SU-DHL-6 (cell line): ENCODE data around the gene BCL6.

Source experiments
- H2AFZ ChIP-seq: fragments of 200-600 bp; sonication (generic); 2 replicates; pipeline ENCODE4 v1.6.1; 2014; ENCODE audit warnings: low read depth, mild to moderate bottlenecking, moderate library complexity, mixed read lengths, antibody characterized with exemption, low read length; ENCODE audit not compliant: severe bottlenecking
- H3F3A ChIP-seq: fragments of 200-600 bp; shearing (Covaris generic); 2 replicates; pipeline ENCODE4 v1.6.0; 2016; ENCODE audit warnings: antibody characterized with exemption, mild to moderate bottlenecking; ENCODE audit not compliant: insufficient read depth
- H3K27ac ChIP-seq: fragments of 200-600 bp; sonication (generic); 2 replicates; pipeline ENCODE4 v1.5.1; 2016; ENCODE audit warnings: low read depth, mild to moderate bottlenecking, low read length, moderate library complexity, mixed read lengths
- H3K27me3 ChIP-seq: fragments of 200-600 bp; sonication (generic), shearing (Covaris generic); 2 replicates; pipeline ENCODE4 v1.6.0; 2014; ENCODE audit warnings: mild to moderate bottlenecking, low read length
- H3K36me3 ChIP-seq: fragments of 200-600 bp; sonication (generic); 2 replicates; pipeline ENCODE4 v1.6.1; 2014; ENCODE audit warnings: mild to moderate bottlenecking, low read length, mixed read lengths
- H3K4me2 ChIP-seq: fragments of 300-600, 200-600 bp; shearing (Covaris generic), sonication (generic); 2 replicates; pipeline ENCODE4 v1.6.0; 2014; ENCODE audit warnings: low read length, low read depth, mild to moderate bottlenecking; ENCODE audit not compliant: poor library complexity, severe bottlenecking
- H3K4me3 ChIP-seq: fragments of 200-600 bp; sonication (generic); 2 replicates; pipeline ENCODE4 v1.5.1; 2014; ENCODE audit warnings: antibody characterized with exemption, low read length, mild to moderate bottlenecking, mixed read lengths; ENCODE audit not compliant: insufficient read depth, poor library complexity, severe bottlenecking
- H3K79me2 ChIP-seq: fragments of 200-600 bp; sonication (generic); 2 replicates; pipeline ENCODE4 v1.6.1; 2014; ENCODE audit warnings: mild to moderate bottlenecking, low read length, moderate library complexity; ENCODE audit not compliant: insufficient read depth
- H3K9ac ChIP-seq: fragments of 200-600 bp; sonication (generic); 2 replicates; pipeline ENCODE4 v1.7.0; 2014; ENCODE audit warnings: mild to moderate bottlenecking, low read length
- H3K9me2 ChIP-seq: fragments of 200-600 bp; sonication (generic); replicated peaks from 2 replicates; pipeline ENCODE4 v1.6.1; 2014; ENCODE audit warnings: low read length; ENCODE audit not compliant: insufficient read depth
- H3K9me3 ChIP-seq: fragments of 200-600 bp; sonication (generic); 2 replicates; pipeline ENCODE4 v1.6.1; 2014; ENCODE audit warnings: low read length, mixed read lengths; ENCODE audit not compliant: insufficient read depth
- H4K20me1 ChIP-seq: fragments of 200-600 bp; sonication (generic); 2 replicates; pipeline ENCODE4 v1.6.1; 2014; ENCODE audit warnings: low read depth, mild to moderate bottlenecking, antibody characterized with exemption, low read length, moderate library complexity, mixed read lengths
- CTCF ChIP-seq: fragments of 200-600 bp; sonication (generic); IDR thresholded peaks from one replicate; pipeline ENCODE4 v1.5.1; 2017; ENCODE audit warnings: antibody characterized with exemption, mild to moderate bottlenecking, low read length, moderate library complexity; ENCODE audit not compliant: insufficient read depth, poor library complexity, severe bottlenecking
- EZH2phosphoT487 ChIP-seq: fragments of 200-600 bp; sonication (generic), shearing (Covaris generic); conservative IDR thresholded peaks from 2 replicates; pipeline ENCODE4 v1.6.1; 2018; ENCODE audit warnings: mild to moderate bottlenecking, antibody characterized with exemption, low read length, moderate library complexity, mixed read lengths

Gene BCL6

GRCh38 chr3:187708696-187709095 lies 36.6 kb downstream of the BCL6 start:
- Histone ChIP-seq H3K27me3 (no peaks in the 10 kb centered on the region), H3K9ac (no peak overlapping the region)

GRCh38 chr3:187706971-187707370 lies 38.3 kb downstream of the BCL6 start:
- Histone ChIP-seq H3K9me3 (no peaks in the 10 kb centered on the region), H3K36me3 (no peaks in the 10 kb centered on the region), H3K79me2 (no peaks in the 10 kb centered on the region), H3K27me3 (no peaks in the 10 kb centered on the region), H4K20me1 (no peaks in the 10 kb centered on the region), H2AFZ (no peak overlapping the region), H3K4me3 (no peak overlapping the region), H3F3A (no peaks in the 10 kb centered on the region), H3K9ac (no peak overlapping the region), H3K9me2 (no peaks in the 10 kb centered on the region), H3K27ac (no peak overlapping the region), H3K4me2 (no peak overlapping the region)
- TF ChIP-seq CTCF (no peak), EZH2phosphoT487 (no peak)

More at GRCh38 chr3:187708696-187709095, 36.6 kb downstream of the BCL6 start:
- no peak overlapping the region for H3K4me3 ChIP-seq
- no peaks in the 10 kb centered on the region for H3K9me2 ChIP-seq
- H3K79me2 ChIP-seq = no peaks in the 10 kb centered on the region
- H3K27ac ChIP-seq = no peak overlapping the region
- no peaks in the 10 kb centered on the region for H3F3A ChIP-seq
- TF ChIP-seq CTCF = no peak
- no peak for TF ChIP-seq EZH2phosphoT487
- H3K36me3 ChIP-seq = no peaks in the 10 kb centered on the region
- H3K9me3 ChIP-seq = no peaks in the 10 kb centered on the region
- no peak overlapping the region for H3K4me2 ChIP-seq
- H4K20me1 ChIP-seq = no peaks in the 10 kb centered on the region
- H2AFZ ChIP-seq = no peak overlapping the region

- no peak overlapping the region for H2AFZ ChIP-seq
- H3K36me3 ChIP-seq = no peaks in the 10 kb centered on the region
- H3K4me2 ChIP-seq = no peak overlapping the region
- no peaks in the 10 kb centered on the region for H3K79me2 ChIP-seq
- H3K27me3 ChIP-seq = no peaks in the 10 kb centered on the region
- no peak overlapping the region for H3K9ac ChIP-seq
- no peaks in the 10 kb centered on the region for H3K9me3 ChIP-seq
- H4K20me1 ChIP-seq = no peaks in the 10 kb centered on the region
- TF ChIP-seq CTCF = no peak
- no peak for TF ChIP-seq EZH2phosphoT487
- H3K9me2 ChIP-seq = no peaks in the 10 kb centered on the region
- H3F3A ChIP-seq = no peaks in the 10 kb centered on the region
- H3K27ac ChIP-seq = no peak overlapping the region
- no peak overlapping the region for H3K4me3 ChIP-seq
Measured at GRCh38 chr3:187705164-187705563, 40.1 kb downstream of the BCL6 start.

GRCh38 chr3:187702507-187703033 lies 42.7 kb downstream of the BCL6 start, which contains the start of gene RTP2:
Gene RTP2 (minus strand): TSS chr3:187702557. CDS start chr3:187702128, 429 bp downstream.
- Histone ChIP-seq H3K27me3 (no peaks in the 10 kb centered on the region), H3K36me3 (no peaks in the 10 kb centered on the region), H3K9ac (no peak within 1 kb of the TSS), H4K20me1 (no peaks in the 10 kb centered on the region), H3F3A (no peaks in the 10 kb centered on the region), H3K9me2 (no peaks in the 10 kb centered on the region), H3K27ac (no peak within 1 kb of the TSS), H3K9me3 (no peaks in the 10 kb centered on the region), H3K4me2 (no peak within 1 kb of the TSS), H2AFZ (no peak within 1 kb of the TSS), H3K79me2 (no peaks in the 10 kb centered on the region), H3K4me3 (no peak within 1 kb of the TSS)
- no peak for TF ChIP-seq CTCF
- no peak for TF ChIP-seq EZH2phosphoT487
